Mesendoderm (in vitro differentiated cells): ENCODE measurements around the gene LSM10.

Experiments used
- DNase-seq: peaks from one replicate; pipeline ENCODE4 v3.0.0; 2013
- H2AK5ac ChIP-seq: 2 replicates; pipeline ENCODE4 v1.6.1; 2013; ENCODE audit warnings: low read length, inconsistent platforms
- H2BK120ac ChIP-seq: 2 replicates; pipeline ENCODE4 v1.6.1; 2013; ENCODE audit warnings: low read depth, mild to moderate bottlenecking, low read length, moderate library complexity, mixed read lengths
- H2BK15ac ChIP-seq: replicated peaks from 2 replicates; pipeline ENCODE4 v1.6.1; 2013; ENCODE audit warnings: low read depth, mild to moderate bottlenecking, moderate library complexity
- H2BK5ac ChIP-seq: 2 replicates; pipeline ENCODE4 v1.6.1; 2013; ENCODE audit warnings: low read length, inconsistent platforms
- H3K18ac ChIP-seq: 2 replicates; pipeline ENCODE4 v1.6.1; 2013; ENCODE audit warnings: mild to moderate bottlenecking, low read length, mixed read lengths
- H3K23ac ChIP-seq: one replicate; pipeline ENCODE4 v1.6.1; 2013; ENCODE audit warnings: low read length
- H3K27ac ChIP-seq: 2 replicates; pipeline ENCODE4 v1.5.1; 2013; ENCODE audit warnings: low read depth, mild to moderate bottlenecking, inconsistent platforms, low read length, moderate library complexity
- H3K27me3 ChIP-seq: 2 replicates; pipeline ENCODE4 v1.6.1; 2013; ENCODE audit warnings: low read length, control low read depth, mild to moderate bottlenecking, inconsistent platforms; ENCODE audit not compliant: insufficient read depth, poor library complexity
- H3K36me3 ChIP-seq: 2 replicates; pipeline ENCODE4 v1.6.1; 2013; ENCODE audit warnings: low read length, inconsistent platforms; ENCODE audit not compliant: control insufficient read depth, insufficient read depth
- H3K4ac ChIP-seq: one replicate; pipeline ENCODE4 v1.6.1; 2013; ENCODE audit warnings: low read depth, mild to moderate bottlenecking, low read length, moderate library complexity
- H3K4me1 ChIP-seq: 2 replicates; pipeline ENCODE4 v1.6.1; 2013; ENCODE audit warnings: low read depth, low read length, inconsistent platforms; ENCODE audit not compliant: control insufficient read depth
- H3K4me2 ChIP-seq: 2 replicates; pipeline ENCODE4 v1.6.1; 2013; ENCODE audit warnings: low read length
- H3K4me3 ChIP-seq: 2 replicates; pipeline ENCODE4 v1.5.1; 2013; ENCODE audit warnings: mild to moderate bottlenecking, low read length
- H3K56ac ChIP-seq: one replicate; pipeline ENCODE4 v1.6.1; 2013; ENCODE audit warnings: low read length
- H3K79me1 ChIP-seq: 2 replicates; pipeline ENCODE4 v1.6.1; 2013; ENCODE audit warnings: low read length, inconsistent platforms
- H3K79me2 ChIP-seq: 2 replicates; pipeline ENCODE4 v1.6.1; 2013; ENCODE audit warnings: mild to moderate bottlenecking, low read length; ENCODE audit not compliant: control insufficient read depth, insufficient read depth
- H3K9ac ChIP-seq: 2 replicates; pipeline ENCODE4 v1.6.1; 2013; ENCODE audit warnings: low read length, inconsistent platforms
- H4K5ac ChIP-seq: one replicate; pipeline ENCODE4 v1.6.1; 2013; ENCODE audit warnings: low read length
- H4K8ac ChIP-seq: one replicate; pipeline ENCODE4 v1.6.1; 2013; ENCODE audit warnings: low read depth, mild to moderate bottlenecking, control low read depth, low read length, moderate library complexity
- WGBS: extraction: QIAGEN DNeasy Blood & Tissue Kit; methylation state at CpG from one replicate; pipeline ENCODE4 v1.1.7; 2013; ENCODE audit warnings: low lambda C conversion rate, missing lambda C conversion rate; ENCODE audit not compliant: insufficient coverage; ENCODE audit errors: extremely low coverage; 5-methylcytosine and 5-hydroxymethylcytosine counted together

The LSM10 gene

GRCh38 chr1:36398370-36398977, 766 bp upstream of the LSM10 start:
- H3K4ac ChIP-seq = no peak overlapping the region
- no peak overlapping the region for H3K18ac ChIP-seq
- no peak overlapping the region for H4K5ac ChIP-seq
- H3K79me1 ChIP-seq = peaks cover 8% of the 10 kb centered on the region
- no peak overlapping the region for H3K4me2 ChIP-seq
- H3K4me3 ChIP-seq = no peak overlapping the region
- peak overlapping the region; percentile 11 for H3K9ac ChIP-seq
- peaks cover 5% of the 10 kb centered on the region for H3K4me1 ChIP-seq
- no CpG with 5 or more reads among the region's 7 CpGs for WGBS
- peaks cover 5% of the 10 kb centered on the region for H3K36me3 ChIP-seq
- H2BK15ac ChIP-seq = no peak overlapping the region
- no peak for DNase-seq
- no peak overlapping the region for H4K8ac ChIP-seq
- H3K56ac ChIP-seq = peak overlapping the region; percentile 76
- H3K79me2 ChIP-seq = peaks cover 6% of the 10 kb centered on the region
- H3K23ac ChIP-seq = no peak overlapping the region
- H2BK120ac ChIP-seq = no peak overlapping the region
- no peak overlapping the region for H3K27ac ChIP-seq
- H2BK5ac ChIP-seq = no peak overlapping the region
- H3K27me3 ChIP-seq = no peaks in the 10 kb centered on the region
- H2AK5ac ChIP-seq = no peak overlapping the region

- no peak overlapping the region for H2BK120ac ChIP-seq
- H2BK15ac ChIP-seq = no peak overlapping the region
- peaks cover 5% of the 10 kb centered on the region for H3K4me1 ChIP-seq
- no peak overlapping the region for H3K4ac ChIP-seq
- H3K56ac ChIP-seq = peak overlapping the region; percentile 97
- no peak overlapping the region for H4K5ac ChIP-seq
- no peak overlapping the region for H3K18ac ChIP-seq
- H4K8ac ChIP-seq = no peak overlapping the region
- H3K4me3 ChIP-seq = peak overlapping the region; percentile 84
- H3K4me2 ChIP-seq = peak overlapping the region; percentile 79
- H2AK5ac ChIP-seq = no peak overlapping the region
- H3K79me1 ChIP-seq = peaks cover 9% of the 10 kb centered on the region
- peak overlapping the region; percentile 54 for H2BK5ac ChIP-seq
- peak overlapping the region; percentile 55 for H3K27ac ChIP-seq
- peaks cover 12% of the 10 kb centered on the region for H3K36me3 ChIP-seq
- DNase-seq = no peak
- H3K9ac ChIP-seq = peak overlapping the region; percentile 95
- no peaks in the 10 kb centered on the region for H3K27me3 ChIP-seq
- WGBS = no CpG with 5 or more reads among the region's 5 CpGs
- H3K79me2 ChIP-seq = peaks cover 6% of the 10 kb centered on the region
- no peak overlapping the region for H3K23ac ChIP-seq
These were observed 678 bp downstream of the LSM10 start for GRCh38 chr1:36397083-36397377.

GRCh38 chr1:36396359-36396758, 1.3 kb downstream of the LSM10 start:
- WGBS = no CpG with 5 or more reads among the region's 6 CpGs

GRCh38 chr1:36393686-36394085, 4.0 kb downstream of the LSM10 start:
- WGBS = no CpG with 5 or more reads among the region's 19 CpGs
- H3K27me3 ChIP-seq = no peaks in the 10 kb centered on the region

More at GRCh38 chr1:36396359-36396758, 1.3 kb downstream of the LSM10 start:
- Histone ChIP-seq H3K79me2 (peaks cover 6% of the 10 kb centered on the region), H3K23ac (no peak overlapping the region), H3K4ac (no peak overlapping the region), H3K9ac (no peak overlapping the region), H2AK5ac (no peak overlapping the region), H3K79me1 (peaks cover 9% of the 10 kb centered on the region), H3K36me3 (peaks cover 14% of the 10 kb centered on the region), H4K5ac (no peak overlapping the region), H4K8ac (no peak overlapping the region), H3K27ac (no peak overlapping the region), H3K4me3 (no peak overlapping the region), H3K56ac (peak overlapping the region; percentile 54), H2BK5ac (no peak overlapping the region), H2BK120ac (no peak overlapping the region), H3K4me2 (peak overlapping the region; percentile 20), H2BK15ac (no peak overlapping the region), H3K18ac (no peak overlapping the region), H3K27me3 (no peaks in the 10 kb centered on the region), H3K4me1 (peaks cover 5% of the 10 kb centered on the region)
- no peak for DNase-seq

GRCh38 chr1:36392836-36393235, 4.9 kb downstream of the LSM10 start:
- no peak overlapping the region for H3K4ac ChIP-seq
- no peak overlapping the region for H3K9ac ChIP-seq
- WGBS = no CpG with 5 or more reads among the region's 4 CpGs
- H3K23ac ChIP-seq = no peak overlapping the region
- peaks cover 5% of the 10 kb centered on the region for H3K4me1 ChIP-seq
- no peak overlapping the region for H2BK15ac ChIP-seq
- H3K27me3 ChIP-seq = no peaks in the 10 kb centered on the region
- H3K79me1 ChIP-seq = peaks cover 9% of the 10 kb centered on the region
- peaks cover 6% of the 10 kb centered on the region for H3K79me2 ChIP-seq
- no peak for DNase-seq
- no peak overlapping the region for H3K4me3 ChIP-seq
- H4K5ac ChIP-seq = no peak overlapping the region
- no peak overlapping the region for H3K27ac ChIP-seq
- H3K4me2 ChIP-seq = no peak overlapping the region
- no peak overlapping the region for H2AK5ac ChIP-seq
- H3K36me3 ChIP-seq = peaks cover 17% of the 10 kb centered on the region
- no peak overlapping the region for H3K56ac ChIP-seq
- H3K18ac ChIP-seq = no peak overlapping the region
- H2BK5ac ChIP-seq = no peak overlapping the region
- no peak overlapping the region for H2BK120ac ChIP-seq
- H4K8ac ChIP-seq = no peak overlapping the region

More at GRCh38 chr1:36393686-36394085, 4.0 kb downstream of the LSM10 start:
- no peak overlapping the region for H2BK5ac ChIP-seq
- no peak overlapping the region for H3K4ac ChIP-seq
- H3K4me1 ChIP-seq = peaks cover 3% of the 10 kb centered on the region
- H3K4me3 ChIP-seq = no peak overlapping the region
- H3K18ac ChIP-seq = no peak overlapping the region
- no peak overlapping the region for H3K27ac ChIP-seq
- H3K79me2 ChIP-seq = peaks cover 6% of the 10 kb centered on the region
- H3K79me1 ChIP-seq = peaks cover 9% of the 10 kb centered on the region
- no peak overlapping the region for H4K8ac ChIP-seq
- no peak overlapping the region for H2BK120ac ChIP-seq
- H4K5ac ChIP-seq = no peak overlapping the region
- no peak for DNase-seq
- H3K36me3 ChIP-seq = peaks cover 17% of the 10 kb centered on the region
- no peak overlapping the region for H2BK15ac ChIP-seq
- H3K56ac ChIP-seq = no peak overlapping the region
- no peak overlapping the region for H2AK5ac ChIP-seq
- H3K4me2 ChIP-seq = no peak overlapping the region
- H3K23ac ChIP-seq = no peak overlapping the region
- H3K9ac ChIP-seq = no peak overlapping the region

GRCh38 chr1:36391271-36391670, 6.4 kb downstream of the LSM10 start:
- H3K18ac ChIP-seq = no peak overlapping the region
- H4K8ac ChIP-seq = no peak overlapping the region
- no CpG with 5 or more reads among the region's 8 CpGs for WGBS
- H3K4me1 ChIP-seq = peaks cover 11% of the 10 kb centered on the region
- DNase-seq = no peak
- no peak overlapping the region for H3K23ac ChIP-seq
- H3K79me1 ChIP-seq = peaks cover 6% of the 10 kb centered on the region
- no peak overlapping the region for H2BK15ac ChIP-seq
- H2BK120ac ChIP-seq = no peak overlapping the region
- H3K79me2 ChIP-seq = peaks cover 2% of the 10 kb centered on the region
- no peak overlapping the region for H3K4me2 ChIP-seq
- no peaks in the 10 kb centered on the region for H3K27me3 ChIP-seq
- H3K4ac ChIP-seq = no peak overlapping the region
- H2AK5ac ChIP-seq = no peak overlapping the region
- H3K56ac ChIP-seq = no peak overlapping the region
- no peak overlapping the region for H3K4me3 ChIP-seq
- no peak overlapping the region for H2BK5ac ChIP-seq
- H3K36me3 ChIP-seq = peaks cover 17% of the 10 kb centered on the region
- no peak overlapping the region for H3K9ac ChIP-seq
- no peak overlapping the region for H4K5ac ChIP-seq
- H3K27ac ChIP-seq = no peak overlapping the region
